ENCODE measurements around the gene IL17RA. TPM values are rescaled to one million over a fixed set of nuclear protein-coding genes. Genes with fewer than 3 reads are reported as not detected.
A peak's percentile ranks its signal among the peaks of the same experiment; 100 is the strongest.
"Not testable (repeated sequence)": the region's sequence is repeated elsewhere in the genome, so short reads cannot be mapped to it uniquely, and the experiment has no call there.

IL17RA gene
- total RNA-seq, 1 donor, result 6.2 TPM

GRCh38 chr22:17143826-17144225 is 59.0 kb downstream of the IL17RA start:
- H3K9me3 ChIP-seq (ENCODE audit: low read depth, low read length), result no peaks in the 10 kb centered on the region
- H3K79me2 ChIP-seq (ENCODE audit: insufficient read depth, low read length), result no peaks in the 10 kb centered on the region
- H3K36me3 ChIP-seq (ENCODE audit: insufficient read depth, low read length), result no peaks in the 10 kb centered on the region
- no peak overlapping the region for H3K4me2 ChIP-seq (ENCODE audit: insufficient read depth, low read length)
- no peak overlapping the region for H3K27ac ChIP-seq (ENCODE audit: low read depth, low read length)
- no peak for DNase-seq (ENCODE audit: insufficient read length, low spot score, missing footprints)
- H3K27me3 ChIP-seq (ENCODE audit: insufficient read depth, low read length), result no peaks in the 10 kb centered on the region
- no peaks in the 10 kb centered on the region for H3K4me1 ChIP-seq (ENCODE audit: insufficient read depth, low read length)
- H3K4me3 ChIP-seq (ENCODE audit: insufficient read depth, low read length), result no peak overlapping the region
- no peak for TF ChIP-seq CTCF (IDR thresholded peaks at IDR 0.05; ENCODE audit: extremely low read depth, low read depth, low read length)
- no peak overlapping the region for H2AFZ ChIP-seq (ENCODE audit: low read length)
- H4K20me1 ChIP-seq (ENCODE audit: insufficient read depth, low read length), result peaks cover 3% of the 10 kb centered on the region

- Histone ChIP-seq H3K4me1 (ENCODE audit: insufficient read depth, low read length) (no peaks in the 10 kb centered on the region), H3K27me3 (ENCODE audit: insufficient read depth, low read length) (no peaks in the 10 kb centered on the region), H3K36me3 (ENCODE audit: insufficient read depth, low read length) (no peaks in the 10 kb centered on the region), H3K4me3 (ENCODE audit: insufficient read depth, low read length) (no peak overlapping the region), H3K4me2 (ENCODE audit: insufficient read depth, low read length) (no peak overlapping the region), H2AFZ (ENCODE audit: low read length) (no peak overlapping the region), H3K9me3 (ENCODE audit: low read depth, low read length) (no peaks in the 10 kb centered on the region), H3K79me2 (ENCODE audit: insufficient read depth, low read length) (no peaks in the 10 kb centered on the region), H4K20me1 (ENCODE audit: insufficient read depth, low read length) (peaks cover 4% of the 10 kb centered on the region), H3K27ac (ENCODE audit: low read depth, low read length) (no peak overlapping the region)
- TF ChIP-seq CTCF (IDR thresholded peaks at IDR 0.05; ENCODE audit: extremely low read depth, low read depth, low read length), result no peak
- DNase-seq (ENCODE audit: insufficient read length, low spot score, missing footprints), result no peak
Measured at GRCh38 chr22:17145021-17145680, 60.4 kb downstream of the IL17RA start.

- not testable (repeated sequence) for DNase-seq (ENCODE audit: insufficient read length, low spot score, missing footprints); H2AFZ ChIP-seq (ENCODE audit: low read length); H3K36me3 ChIP-seq (ENCODE audit: insufficient read depth, low read length); H3K27ac ChIP-seq (ENCODE audit: low read depth, low read length); H3K27me3 ChIP-seq (ENCODE audit: insufficient read depth, low read length); H3K4me2 ChIP-seq (ENCODE audit: insufficient read depth, low read length); H3K79me2 ChIP-seq (ENCODE audit: insufficient read depth, low read length); H4K20me1 ChIP-seq (ENCODE audit: insufficient read depth, low read length); H3K4me3 ChIP-seq (ENCODE audit: insufficient read depth, low read length); H3K9me3 ChIP-seq (ENCODE audit: low read depth, low read length); H3K4me1 ChIP-seq (ENCODE audit: insufficient read depth, low read length)
Measured at GRCh38 chr22:17147458-17147857, 62.7 kb downstream of the IL17RA start.

- Histone ChIP-seq H3K9me3 (ENCODE audit: low read depth, low read length) (no peaks in the 10 kb centered on the region), H3K4me3 (ENCODE audit: insufficient read depth, low read length) (no peak overlapping the region), H3K27ac (ENCODE audit: low read depth, low read length) (no peak overlapping the region), H3K79me2 (ENCODE audit: insufficient read depth, low read length) (peaks cover 15% of the 10 kb centered on the region), H4K20me1 (ENCODE audit: insufficient read depth, low read length) (peaks cover 15% of the 10 kb centered on the region), H2AFZ (ENCODE audit: low read length) (no peak overlapping the region), H3K27me3 (ENCODE audit: insufficient read depth, low read length) (no peaks in the 10 kb centered on the region), H3K4me2 (ENCODE audit: insufficient read depth, low read length) (no peak overlapping the region), H3K36me3 (ENCODE audit: insufficient read depth, low read length) (no peaks in the 10 kb centered on the region), H3K4me1 (ENCODE audit: insufficient read depth, low read length) (no peaks in the 10 kb centered on the region)
- peak; percentile 58 for DNase-seq (ENCODE audit: insufficient read length, low spot score, missing footprints)
- no peak for TF ChIP-seq CTCF (IDR thresholded peaks at IDR 0.05; ENCODE audit: extremely low read depth, low read depth, low read length)
Measured at GRCh38 chr22:17149076-17149815, 64.4 kb downstream of the IL17RA start.

Measured in osteoblast (primary cell).